K562 (cell line): ENCODE data around the gene PAN3. TPM values are rescaled to one million over a fixed set of nuclear protein-coding genes. Genes with fewer than 3 reads are reported as not detected.
A peak's percentile ranks its signal among the peaks of the same experiment; 100 is the strongest.

ENCODE experiments used
- ATF7 ChIP-seq: fragments of 450-650 bp; IDR thresholded peaks from 2 replicates; pipeline ENCODE4 v1.7.1; 2014; ENCODE audit warnings: mild to moderate bottlenecking, moderate library complexity
- E2F5 ChIP-seq: sonication (generic); formaldehyde crosslinking; IDR thresholded peaks from 2 replicates; pipeline ENCODE4 v1.8.0; 2022; ENCODE audit warnings: mild to moderate bottlenecking, missing genetic modification reagents
- ERF ChIP-seq: fragments of 450-650 bp; formaldehyde crosslinking; IDR thresholded peaks from 2 replicates; pipeline ENCODE4 v1.4.0; 2020; ENCODE audit warnings: mild to moderate bottlenecking, mixed read lengths
- GATA2 ChIP-seq: sonication (generic); formaldehyde crosslinking; IDR thresholded peaks from 2 replicates; pipeline ENCODE4 v1.4.0; 2020; ENCODE audit warnings: mild to moderate bottlenecking, missing genetic modification reagents
- JUND ChIP-seq, 2 experiments: IDR thresholded peaks; 2 replicates in 1 of 2; 3 replicates in 1 of 2; pipeline ENCODE4 v1.6.1; 2011; ENCODE audit warnings: borderline replicate concordance in 2 of 2, low read depth in 2 of 2, low read length in 2 of 2, improper control_type of control experiment in 1 of 2, missing biosample characterization in 1 of 2, missing genetic modification characterization in 1 of 2, missing genetic modification reagents in 1 of 2
- KDM1A ChIP-seq, 2 experiments: fragments of 450-650 bp; IDR thresholded peaks; 2 replicates each; pipeline ENCODE4 v1.6.1; 2016; ENCODE audit warnings: mild to moderate bottlenecking in 2 of 2
- NCOA6 ChIP-seq: fragments of 450-650 bp; IDR thresholded peaks from 2 replicates; pipeline ENCODE4 v1.6.1; 2017; ENCODE audit warnings: mild to moderate bottlenecking
- PML ChIP-seq: IDR thresholded peaks from 2 replicates; pipeline ENCODE4 v1.6.1; 2012; ENCODE audit warnings: low read length, inconsistent platforms
- PPARD ChIP-seq: fragments of 250-450 bp; sonication (Bioruptor Pico); IDR thresholded peaks from 2 replicates; pipeline ENCODE4 v1.8.0; 2022; ENCODE audit warnings: inconsistent platforms, mild to moderate bottlenecking, moderate library complexity
- TAF15 ChIP-seq: fragments of 200-400 bp; formaldehyde crosslinking; IDR thresholded peaks from 2 replicates; pipeline ENCODE4 v1.6.1; 2017; ENCODE audit warnings: mild to moderate bottlenecking, low read depth, low read length, moderate library complexity
- TCF3 ChIP-seq: sonication (generic); formaldehyde crosslinking; IDR thresholded peaks from 2 replicates; pipeline ENCODE4 v1.4.0; 2020; ENCODE audit warnings: mild to moderate bottlenecking, missing genetic modification reagents
- TRIM28 ChIP-seq: fragments of 450-650 bp; IDR thresholded peaks from 2 replicates; pipeline ENCODE4 v1.6.1; 2017
- USF1 ChIP-seq: sonication (generic); formaldehyde crosslinking; IDR thresholded peaks from 2 replicates; pipeline ENCODE4 v1.9.0; 2022; ENCODE audit warnings: mild to moderate bottlenecking, missing genetic modification reagents
- ZBTB40 ChIP-seq, 2 experiments: fragments of 450-650 bp in 1 of 2; sonication (generic) in 1 of 2; formaldehyde crosslinking in 1 of 2; IDR thresholded peaks; 2 replicates each; pipeline versions ENCODE4 v1.7.1 to v1.9.0; 2016 to 2022; ENCODE audit warnings: inconsistent platforms in 1 of 2, mild to moderate bottlenecking in 1 of 2, missing genetic modification reagents in 1 of 2
- ZNF316 ChIP-seq: fragments of 450-650 bp; IDR thresholded peaks from 2 replicates; pipeline ENCODE4 v1.6.1; 2016
- ZNF584 ChIP-seq: fragments of 200-800 bp; sonication (Bioruptor generic); IDR thresholded peaks from 2 replicates; pipeline ENCODE4 v1.6.1; 2016; ENCODE audit warnings: low read depth, mild to moderate bottlenecking, missing genetic modification characterization, missing compliant biosample characterization
- ZNF740 ChIP-seq, 3 experiments: fragments of 200-800 bp in 1 of 3; sonication (Bioruptor generic) in 1 of 3; sonication (generic) in 1 of 3; formaldehyde crosslinking in 1 of 3; IDR thresholded peaks; 2 replicates each; pipeline versions ENCODE4 v1.6.1 to v1.8.0; 2016 to 2022; ENCODE audit warnings: mild to moderate bottlenecking in 2 of 3, missing compliant biosample characterization in 2 of 3, missing genetic modification characterization in 2 of 3, missing genetic modification reagents in 1 of 3
- polyA plus RNA-seq, 8 experiments: library from polyadenylated mRNA; depleted of rRNA in 4 of 8; stranded (reverse) in 5 of 8; unstranded in 3 of 8; fragments of >200 nt; fragmentation: Nextera tagmentation in 2 of 8; fragmentation: Illumina TruSeq in 1 of 8; extraction: Ambion mirVana in 2 of 8; extraction: Trizol in 1 of 8; gene quantifications; 2 replicates each; pipeline versions ENCODE4 v1.2.1 to v1.2.3, GENCODE V29; 2011 to 2014; ENCODE audit warnings: inconsistent platforms in 1 of 8, missing spikeins in 1 of 8
- total RNA-seq, 7 experiments: library from RNA; depleted of rRNA in 6 of 7; stranded (reverse); fragments of >200 nt in 6 of 7; fragmentation: Illumina TruSeq in 2 of 7; extraction: Trizol in 2 of 7; gene quantifications; 2 replicates each; pipeline versions ENCODE4 v1.2.1 to v1.2.3, GENCODE V29; 2011 to 2021; ENCODE audit warnings: low replicate concordance in 1 of 7

PAN3 gene
- total and polyA plus RNA-seq, 9 of the 15 experiments (the other 6 are each of a cell fraction or from before 2014, with no cell fraction given): 7.2 to 19.9 (median 11.6) TPM

- TF ChIP-seq ZBTB40 (IDR thresholded peaks at IDR 0.05): peak; percentile 97
- peak; percentile 89 for TF ChIP-seq ZBTB40 (CRISPR knock-in tag; IDR thresholded peaks at IDR 0.05)
- TF ChIP-seq TCF3 (CRISPR knock-in tag): no peak
- TF ChIP-seq GATA2 (CRISPR knock-in tag): 0 out of 2 replicates have a peak, but pooled peaks have one; percentile 15
- no peak for TF ChIP-seq PML
- TF ChIP-seq E2F5 (CRISPR knock-in tag): no peak
- TF ChIP-seq USF1: no peak
- TF ChIP-seq ZNF740 (CRISPR knock-in tag; IDR thresholded peaks at IDR 0.05): no peak
- TF ChIP-seq ZNF740 (tag; IDR thresholded peaks at IDR 0.05): no peak
- peak in 1 of 2 experiments; percentile 84; a peak in 2 of 4 replicates for TF ChIP-seq KDM1A (IDR thresholded peaks at IDR 0.05)
- no peak for TF ChIP-seq JUND (IDR thresholded peaks at IDR 0.05; ENCODE audit: borderline replicate concordance, low read depth, low read length)
- peak; percentile 28; the same call in 1 of the 3 replicates for TF ChIP-seq JUND (tag; IDR thresholded peaks at IDR 0.05; ENCODE audit: borderline replicate concordance, low read depth, low read length)
- 0 out of 2 replicates have a peak, but pooled peaks have one; percentile 21 for TF ChIP-seq ATF7
- TF ChIP-seq ZNF584 (CRISPR knock-in tag): no peak
- TF ChIP-seq NCOA6: no peak
- TF ChIP-seq TRIM28: no peak
- TF ChIP-seq TAF15: no peak
- no peak for TF ChIP-seq PPARD (CRISPR knock-in tag)
- peak; percentile 45; the same call in 1 of the 2 replicates for TF ChIP-seq ZNF316
- TF ChIP-seq ERF (CRISPR knock-in tag): no peak
Observed at GRCh38 chr13:28136916-28137315, 1.4 kb upstream of the PAN3 start (continued).
